SK-N-SH (cell line): ENCODE results near the gene ZFX. TPM values are rescaled to one million over a fixed set of nuclear protein-coding genes. Genes with fewer than 3 reads are reported as not detected.

Experiments used
- CTCF ChIA-PET: fragments of 300-600, 350-600 bp; formaldehyde crosslinking; extraction: SDS; loops from one replicate; lab custom pipeline; 2021; lab: Yijun Ruan, JAX
- POLR2A ChIA-PET: fragments of 350-600 bp; sonication (Branson Sonifier 250); formaldehyde crosslinking; extraction: SDS; loops from one replicate; lab custom pipeline; 2020; ENCODE audit warnings: antibody characterized with exemption, inconsistent platforms; lab: Yijun Ruan, JAX
- DNase-seq: peaks from one replicate; pipeline ENCODE4 v3.0.0; 2012
- H2AFZ ChIP-seq: fragments of 200-600 bp; sonication (generic); 2 replicates; pipeline ENCODE4 v1.8.1; 2016; ENCODE audit warnings: antibody characterized with exemption, mild to moderate bottlenecking, low read depth
- H3F3A ChIP-seq: fragments of 200-600 bp; sonication (generic); replicated peaks from 2 replicates; pipeline ENCODE3; 2016; ENCODE audit warnings: antibody characterized with exemption, mild to moderate bottlenecking; ENCODE audit not compliant: insufficient read depth
- H3K27ac ChIP-seq, 2 experiments: fragments of 200-500 bp in 1 of 2; fragments of 200-600 bp in 1 of 2; sonication (Bioruptor generic) in 1 of 2; sonication (generic), shearing (Covaris generic) in 1 of 2; 2 replicates each; pipeline versions ENCODE4 v1.5.1 to v1.6.1; 2014 to 2016; ENCODE audit warnings: low read depth in 2 of 2, inconsistent platforms in 1 of 2, low read length in 1 of 2, mild to moderate bottlenecking in 1 of 2, mixed read lengths in 1 of 2
- H3K27me3 ChIP-seq: fragments of 200-600 bp; sonication (generic), shearing (Covaris generic); 2 replicates; pipeline ENCODE4 v1.6.1; 2016; ENCODE audit warnings: mixed run types; ENCODE audit not compliant: insufficient read depth
- H3K36me3 ChIP-seq, 2 experiments: fragments of 200-500 bp in 1 of 2; fragments of 200-600 bp in 1 of 2; sonication (Bioruptor generic) in 1 of 2; sonication (generic) in 1 of 2; replicated peaks in 1 of 2; 2 replicates each; pipeline versions ENCODE3 to v1.5.1; 2014 to 2016; ENCODE audit warnings: low read length in 1 of 2, mild to moderate bottlenecking in 1 of 2; ENCODE audit not compliant: insufficient read depth in 2 of 2, control insufficient read depth in 1 of 2
- H3K4me1 ChIP-seq, 2 experiments: fragments of 200-500 bp in 1 of 2; fragments of 200-600 bp in 1 of 2; sonication (Bioruptor generic) in 1 of 2; sonication (generic), shearing (Covaris generic) in 1 of 2; 2 replicates each; pipeline versions ENCODE4 v1.5.1 to v1.6.1; 2014 to 2016; ENCODE audit warnings: low read depth in 1 of 2, low read length in 1 of 2, mixed run types in 1 of 2; ENCODE audit not compliant: insufficient read depth in 2 of 2, control insufficient read depth in 1 of 2
- H3K4me2 ChIP-seq: fragments of 200-600 bp; sonication (generic), shearing (Covaris generic); 2 replicates; pipeline ENCODE4 v1.6.1; 2017; ENCODE audit warnings: mixed run types
- H3K4me3 ChIP-seq, 2 experiments: fragments of 200-500 bp in 1 of 2; fragments of 200-600 bp in 1 of 2; sonication (Bioruptor generic) in 1 of 2; sonication (generic), shearing (Covaris generic) in 1 of 2; 2 replicates each; pipeline versions ENCODE4 v1.5.1 to v1.8.1; 2014 to 2016; ENCODE audit warnings: low read depth in 2 of 2, inconsistent platforms in 1 of 2, low read length in 1 of 2, mild to moderate bottlenecking in 1 of 2, mixed read lengths in 1 of 2, moderate library complexity in 1 of 2
- H3K79me2 ChIP-seq: fragments of 200-600 bp; sonication (generic); 2 replicates; pipeline ENCODE4 v1.8.1; 2017; ENCODE audit warnings: mild to moderate bottlenecking; ENCODE audit not compliant: insufficient read depth
- H3K9ac ChIP-seq: fragments of 200-600 bp; sonication (generic); 2 replicates; pipeline ENCODE4 v1.6.1; 2017; ENCODE audit warnings: mixed run types
- H3K9me2 ChIP-seq: fragments of 200-600 bp; sonication (generic); 2 replicates; pipeline ENCODE4 v1.6.1; 2017; ENCODE audit warnings: mixed run types
- H3K9me3 ChIP-seq: fragments of 200-600 bp; sonication (generic); 2 replicates; pipeline ENCODE4 v1.6.1; 2017; ENCODE audit warnings: mixed run types, mild to moderate bottlenecking, moderate library complexity
- H4K20me1 ChIP-seq: fragments of 200-600 bp; sonication (generic); 2 replicates; pipeline ENCODE4 v1.6.1; 2017; ENCODE audit warnings: mild to moderate bottlenecking, mixed run types; ENCODE audit not compliant: insufficient read depth
- CHD2 ChIP-seq: fragments of 150-350 bp; IDR thresholded peaks from 2 replicates; pipeline ENCODE4 v1.6.1; 2018; ENCODE audit warnings: low read length; ENCODE audit not compliant: partially characterized antibody
- EZH2phosphoT487 ChIP-seq: fragments of 200-600 bp; sonication (generic); IDR thresholded peaks from 2 replicates; pipeline ENCODE4 v1.6.1; 2017; ENCODE audit warnings: low read depth, mixed run types, mild to moderate bottlenecking, antibody characterized with exemption, moderate library complexity, borderline replicate concordance
- FOSL2 ChIP-seq: IDR thresholded peaks from 2 replicates; pipeline ENCODE4 v1.4.0; 2012; ENCODE audit warnings: low read depth, mild to moderate bottlenecking, moderate library complexity, borderline replicate concordance
- FOXM1 ChIP-seq: IDR thresholded peaks from 2 replicates; pipeline ENCODE4 v1.4.0; 2012; ENCODE audit warnings: low read depth, mild to moderate bottlenecking
- MEF2A ChIP-seq: IDR thresholded peaks from 2 replicates; pipeline ENCODE4 v1.4.0; 2012; ENCODE audit warnings: low read depth, borderline replicate concordance
- NRF1 ChIP-seq: IDR thresholded peaks from 2 replicates; pipeline ENCODE4 v1.6.1; 2012; ENCODE audit warnings: low read depth, mild to moderate bottlenecking, low read length
- RAD21 ChIP-seq: IDR thresholded peaks from 2 replicates; pipeline ENCODE4 v1.6.1; 2012; ENCODE audit warnings: mild to moderate bottlenecking, low read length
- RFX5 ChIP-seq: IDR thresholded peaks from 2 replicates; pipeline ENCODE4 v1.6.1; 2012; ENCODE audit warnings: mild to moderate bottlenecking, improper control_type of control experiment, low read length
- RXRA ChIP-seq: IDR thresholded peaks from 2 replicates; pipeline ENCODE4 v1.4.0; 2012; ENCODE audit warnings: low read depth, mild to moderate bottlenecking, borderline replicate concordance
- SIN3A ChIP-seq: IDR thresholded peaks from 2 replicates; pipeline ENCODE4 v1.6.1; 2012; ENCODE audit warnings: low read depth, mild to moderate bottlenecking, low read length, moderate library complexity, borderline replicate concordance
- SMC3 ChIP-seq: IDR thresholded peaks from 2 replicates; pipeline ENCODE4 v1.6.1; 2012; ENCODE audit warnings: low read depth, low read length, improper control_type of control experiment
- TAF1 ChIP-seq: IDR thresholded peaks from 2 replicates; pipeline ENCODE4 v1.6.1; 2012; ENCODE audit warnings: low read depth, mild to moderate bottlenecking, low read length, moderate library complexity, borderline replicate concordance
- YY1 ChIP-seq: IDR thresholded peaks from 2 replicates; pipeline ENCODE4 v1.4.0; 2012; ENCODE audit warnings: low read depth, mild to moderate bottlenecking
- WGBS: methylation state at CpG from one replicate; pipeline ENCODE4 v1.1.6; 2017; ENCODE audit warnings: low lambda C conversion rate; 5-methylcytosine and 5-hydroxymethylcytosine counted together
- polyA plus RNA-seq, 3 experiments: library from polyadenylated mRNA; depleted of rRNA; stranded (reverse); fragments of >200 nt; gene quantifications; 2 replicates each; pipeline ENCODE4 v1.2.3, GENCODE V29; 2012
- TF ChIP-seq, protein P1 (sequence below): IDR thresholded peaks from 2 replicates; pipeline ENCODE4 v1.6.1; 2012; ENCODE audit warnings: mild to moderate bottlenecking, low read depth, low read length, moderate library complexity
- TF ChIP-seq, protein P2 (sequence below): IDR thresholded peaks from 2 replicates; pipeline ENCODE4 v1.4.0; 2012; ENCODE audit warnings: low read depth, borderline replicate concordance
- TF ChIP-seq, protein P3 (sequence below): fragments of 150-350 bp; IDR thresholded peaks from 2 replicates; pipeline ENCODE4 v1.6.1; 2016; ENCODE audit warnings: mild to moderate bottlenecking, low read depth, low read length
- TF ChIP-seq, protein P4 (sequence below): IDR thresholded peaks from 2 replicates; pipeline ENCODE4 v1.4.0; 2012; ENCODE audit warnings: low read depth, borderline replicate concordance
- TF ChIP-seq, protein P5 (sequence below): fragments of 200-600 bp; sonication (generic); IDR thresholded peaks from 2 replicates; pipeline ENCODE4 v1.6.1; 2017; ENCODE audit warnings: antibody characterized with exemption, mild to moderate bottlenecking, moderate library complexity

Gene ZFX
- polyA plus RNA-seq, 1 of the 3 experiments (the other 2 are of a cell fraction), result 9.0 TPM

DNA sequence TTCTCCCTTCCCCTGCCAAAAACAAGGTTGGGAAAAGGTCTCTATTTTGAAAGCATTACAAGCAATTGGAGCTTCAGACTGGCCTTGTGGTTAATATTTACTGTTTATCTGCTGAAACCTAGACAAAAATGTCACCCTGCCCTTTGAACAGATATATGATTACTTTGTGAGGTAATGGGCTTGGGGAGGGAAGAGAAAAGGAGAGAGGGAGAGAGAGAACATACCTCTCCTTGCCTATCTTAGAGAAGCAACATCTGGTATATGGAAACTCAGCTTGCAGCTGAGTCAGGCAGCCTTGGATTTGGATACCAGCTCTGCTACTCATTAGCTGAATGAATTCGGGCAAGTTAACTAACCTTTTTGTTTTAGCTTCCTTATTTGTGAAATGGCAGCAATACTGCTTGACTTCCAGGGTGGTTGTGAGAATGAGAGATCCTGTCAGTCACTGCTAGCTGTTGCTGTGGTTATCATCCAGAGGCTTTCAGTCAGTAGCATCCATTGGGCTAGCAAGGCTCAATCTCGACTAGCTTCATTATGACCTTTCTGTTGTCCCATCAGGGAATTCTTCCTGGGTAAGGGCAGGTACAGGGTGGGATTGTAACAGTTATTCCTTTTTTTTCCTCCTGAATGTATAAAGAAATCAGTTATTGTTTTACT lies 41.1 kb downstream of the ZFX start:
- CTCF ChIA-PET, result interaction anchor here (1.1 kb wide), 1 partner anchor 8 kb away, joined by 3 read pairs; no protein-coding TSS in a partner anchor
- no peak overlapping the region for H3K4me2 ChIP-seq
- peak overlapping the region; percentile 13 to 17; a peak in 1 of 4 replicates for H3K27ac ChIP-seq

More for the DNA sequence above, 41.1 kb downstream of the ZFX start:
- POLR2A ChIA-PET, result no interaction called here
- DNase-seq, result no peak
- Histone ChIP-seq H3K9me3 (no peaks in the 10 kb centered on the region), H3K4me3 (no peak overlapping the region), H2AFZ (no peak overlapping the region), H3K4me1 (no peaks in the 10 kb centered on the region; a peak in 1 of 4 replicates), H3K9me2 (no peaks in the 10 kb centered on the region), H3K79me2 (peaks cover 100% of the 10 kb centered on the region), H3K9ac (no peak overlapping the region), H3K36me3 (peaks cover 13 to 26% of the 10 kb centered on the region in 2 experiments), H3K27me3 (no peaks in the 10 kb centered on the region), H3F3A (peaks cover 17% of the 10 kb centered on the region), H4K20me1 (peaks cover 84% of the 10 kb centered on the region)
- WGBS, result 94% methylated on average over 2 of the region's 2 CpGs
- TF ChIP-seq FOXM1, result no peak
- TF ChIP-seq NRF1, result no peak
- no peak for TF ChIP-seq MEF2A
- TF ChIP-seq, protein P1, sequence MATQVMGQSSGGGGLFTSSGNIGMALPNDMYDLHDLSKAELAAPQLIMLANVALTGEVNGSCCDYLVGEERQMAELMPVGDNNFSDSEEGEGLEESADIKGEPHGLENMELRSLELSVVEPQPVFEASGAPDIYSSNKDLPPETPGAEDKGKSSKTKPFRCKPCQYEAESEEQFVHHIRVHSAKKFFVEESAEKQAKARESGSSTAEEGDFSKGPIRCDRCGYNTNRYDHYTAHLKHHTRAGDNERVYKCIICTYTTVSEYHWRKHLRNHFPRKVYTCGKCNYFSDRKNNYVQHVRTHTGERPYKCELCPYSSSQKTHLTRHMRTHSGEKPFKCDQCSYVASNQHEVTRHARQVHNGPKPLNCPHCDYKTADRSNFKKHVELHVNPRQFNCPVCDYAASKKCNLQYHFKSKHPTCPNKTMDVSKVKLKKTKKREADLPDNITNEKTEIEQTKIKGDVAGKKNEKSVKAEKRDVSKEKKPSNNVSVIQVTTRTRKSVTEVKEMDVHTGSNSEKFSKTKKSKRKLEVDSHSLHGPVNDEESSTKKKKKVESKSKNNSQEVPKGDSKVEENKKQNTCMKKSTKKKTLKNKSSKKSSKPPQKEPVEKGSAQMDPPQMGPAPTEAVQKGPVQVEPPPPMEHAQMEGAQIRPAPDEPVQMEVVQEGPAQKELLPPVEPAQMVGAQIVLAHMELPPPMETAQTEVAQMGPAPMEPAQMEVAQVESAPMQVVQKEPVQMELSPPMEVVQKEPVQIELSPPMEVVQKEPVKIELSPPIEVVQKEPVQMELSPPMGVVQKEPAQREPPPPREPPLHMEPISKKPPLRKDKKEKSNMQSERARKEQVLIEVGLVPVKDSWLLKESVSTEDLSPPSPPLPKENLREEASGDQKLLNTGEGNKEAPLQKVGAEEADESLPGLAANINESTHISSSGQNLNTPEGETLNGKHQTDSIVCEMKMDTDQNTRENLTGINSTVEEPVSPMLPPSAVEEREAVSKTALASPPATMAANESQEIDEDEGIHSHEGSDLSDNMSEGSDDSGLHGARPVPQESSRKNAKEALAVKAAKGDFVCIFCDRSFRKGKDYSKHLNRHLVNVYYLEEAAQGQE, result no peak
- TF ChIP-seq EZH2phosphoT487, result no peak
- TF ChIP-seq, protein P2, sequence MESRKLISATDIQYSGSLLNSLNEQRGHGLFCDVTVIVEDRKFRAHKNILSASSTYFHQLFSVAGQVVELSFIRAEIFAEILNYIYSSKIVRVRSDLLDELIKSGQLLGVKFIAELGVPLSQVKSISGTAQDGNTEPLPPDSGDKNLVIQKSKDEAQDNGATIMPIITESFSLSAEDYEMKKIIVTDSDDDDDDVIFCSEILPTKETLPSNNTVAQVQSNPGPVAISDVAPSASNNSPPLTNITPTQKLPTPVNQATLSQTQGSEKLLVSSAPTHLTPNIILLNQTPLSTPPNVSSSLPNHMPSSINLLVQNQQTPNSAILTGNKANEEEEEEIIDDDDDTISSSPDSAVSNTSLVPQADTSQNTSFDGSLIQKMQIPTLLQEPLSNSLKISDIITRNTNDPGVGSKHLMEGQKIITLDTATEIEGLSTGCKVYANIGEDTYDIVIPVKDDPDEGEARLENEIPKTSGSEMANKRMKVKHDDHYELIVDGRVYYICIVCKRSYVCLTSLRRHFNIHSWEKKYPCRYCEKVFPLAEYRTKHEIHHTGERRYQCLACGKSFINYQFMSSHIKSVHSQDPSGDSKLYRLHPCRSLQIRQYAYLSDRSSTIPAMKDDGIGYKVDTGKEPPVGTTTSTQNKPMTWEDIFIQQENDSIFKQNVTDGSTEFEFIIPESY, result no peak
- TF ChIP-seq FOSL2, result no peak
- TF ChIP-seq CHD2, result no peak
- no peak for TF ChIP-seq RFX5
- no peak for TF ChIP-seq YY1
- TF ChIP-seq RAD21, result no peak
- TF ChIP-seq TAF1, result no peak
- TF ChIP-seq SIN3A, result no peak
- no peak for TF ChIP-seq RXRA
- TF ChIP-seq, protein P3, sequence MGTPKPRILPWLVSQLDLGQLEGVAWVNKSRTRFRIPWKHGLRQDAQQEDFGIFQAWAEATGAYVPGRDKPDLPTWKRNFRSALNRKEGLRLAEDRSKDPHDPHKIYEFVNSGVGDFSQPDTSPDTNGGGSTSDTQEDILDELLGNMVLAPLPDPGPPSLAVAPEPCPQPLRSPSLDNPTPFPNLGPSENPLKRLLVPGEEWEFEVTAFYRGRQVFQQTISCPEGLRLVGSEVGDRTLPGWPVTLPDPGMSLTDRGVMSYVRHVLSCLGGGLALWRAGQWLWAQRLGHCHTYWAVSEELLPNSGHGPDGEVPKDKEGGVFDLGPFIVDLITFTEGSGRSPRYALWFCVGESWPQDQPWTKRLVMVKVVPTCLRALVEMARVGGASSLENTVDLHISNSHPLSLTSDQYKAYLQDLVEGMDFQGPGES, result no peak
- TF ChIP-seq, protein P4, sequence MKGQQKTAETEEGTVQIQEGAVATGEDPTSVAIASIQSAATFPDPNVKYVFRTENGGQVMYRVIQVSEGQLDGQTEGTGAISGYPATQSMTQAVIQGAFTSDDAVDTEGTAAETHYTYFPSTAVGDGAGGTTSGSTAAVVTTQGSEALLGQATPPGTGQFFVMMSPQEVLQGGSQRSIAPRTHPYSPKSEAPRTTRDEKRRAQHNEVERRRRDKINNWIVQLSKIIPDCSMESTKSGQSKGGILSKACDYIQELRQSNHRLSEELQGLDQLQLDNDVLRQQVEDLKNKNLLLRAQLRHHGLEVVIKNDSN, result no peak
- no peak for TF ChIP-seq SMC3
- TF ChIP-seq, protein P5, sequence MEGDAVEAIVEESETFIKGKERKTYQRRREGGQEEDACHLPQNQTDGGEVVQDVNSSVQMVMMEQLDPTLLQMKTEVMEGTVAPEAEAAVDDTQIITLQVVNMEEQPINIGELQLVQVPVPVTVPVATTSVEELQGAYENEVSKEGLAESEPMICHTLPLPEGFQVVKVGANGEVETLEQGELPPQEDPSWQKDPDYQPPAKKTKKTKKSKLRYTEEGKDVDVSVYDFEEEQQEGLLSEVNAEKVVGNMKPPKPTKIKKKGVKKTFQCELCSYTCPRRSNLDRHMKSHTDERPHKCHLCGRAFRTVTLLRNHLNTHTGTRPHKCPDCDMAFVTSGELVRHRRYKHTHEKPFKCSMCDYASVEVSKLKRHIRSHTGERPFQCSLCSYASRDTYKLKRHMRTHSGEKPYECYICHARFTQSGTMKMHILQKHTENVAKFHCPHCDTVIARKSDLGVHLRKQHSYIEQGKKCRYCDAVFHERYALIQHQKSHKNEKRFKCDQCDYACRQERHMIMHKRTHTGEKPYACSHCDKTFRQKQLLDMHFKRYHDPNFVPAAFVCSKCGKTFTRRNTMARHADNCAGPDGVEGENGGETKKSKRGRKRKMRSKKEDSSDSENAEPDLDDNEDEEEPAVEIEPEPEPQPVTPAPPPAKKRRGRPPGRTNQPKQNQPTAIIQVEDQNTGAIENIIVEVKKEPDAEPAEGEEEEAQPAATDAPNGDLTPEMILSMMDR, result no peak
